Inflammatory macrophage (primary cell): ENCODE measurements around the gene CALN1.
A peak's percentile ranks its signal among the peaks of the same experiment; 100 is the strongest.
"Not testable (repeated sequence)": the region's sequence is repeated elsewhere in the genome, so short reads cannot be mapped to it uniquely, and the experiment has no call there.

ENCODE experiments used
- DNase-seq, 2 donors: peaks; one replicate each; pipeline ENCODE4 v3.0.0-alpha.2; 2020 to 2022

The CALN1 gene

DNA sequence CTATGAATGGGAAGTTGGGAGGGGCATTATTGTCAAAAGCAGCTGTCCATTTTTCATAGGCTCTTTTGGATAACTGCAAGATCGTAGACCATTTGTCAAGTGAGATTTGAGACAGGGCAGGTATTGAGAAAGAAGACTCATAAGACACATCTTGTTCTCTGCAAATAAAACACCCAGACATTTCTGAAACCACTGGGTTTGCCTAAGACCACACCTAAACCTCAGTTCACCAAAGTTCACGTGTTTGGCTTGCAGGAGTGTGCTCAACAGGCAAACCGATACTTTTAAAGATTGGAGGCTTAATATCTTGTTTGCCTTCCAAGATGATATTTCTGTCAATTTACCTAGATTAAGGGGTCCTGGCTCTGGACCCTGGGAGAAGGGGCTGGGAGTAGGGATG is 628.4 kb downstream of the CALN1 start:
- DNase-seq, result no peak

DNA sequence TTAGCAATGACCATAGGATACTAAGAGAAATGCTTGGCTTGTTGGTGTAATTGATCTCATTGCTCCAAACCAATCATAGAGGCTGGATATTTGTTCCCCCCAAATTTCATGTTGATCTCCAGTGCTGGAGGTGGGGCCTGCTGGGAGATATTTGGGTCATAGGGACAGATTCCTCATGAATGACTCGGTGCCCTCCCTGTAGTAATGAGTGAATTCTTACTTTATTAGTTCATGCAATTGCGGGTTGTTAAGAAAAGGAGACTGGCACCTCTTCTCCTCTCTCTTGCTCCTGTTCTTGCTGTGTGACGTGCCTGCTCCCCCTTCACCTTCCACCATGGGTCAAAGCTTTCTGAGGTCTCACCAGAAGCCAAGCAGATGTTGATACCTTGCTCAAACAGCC is 630.1 kb downstream of the CALN1 start:
- no peak for DNase-seq

DNA sequence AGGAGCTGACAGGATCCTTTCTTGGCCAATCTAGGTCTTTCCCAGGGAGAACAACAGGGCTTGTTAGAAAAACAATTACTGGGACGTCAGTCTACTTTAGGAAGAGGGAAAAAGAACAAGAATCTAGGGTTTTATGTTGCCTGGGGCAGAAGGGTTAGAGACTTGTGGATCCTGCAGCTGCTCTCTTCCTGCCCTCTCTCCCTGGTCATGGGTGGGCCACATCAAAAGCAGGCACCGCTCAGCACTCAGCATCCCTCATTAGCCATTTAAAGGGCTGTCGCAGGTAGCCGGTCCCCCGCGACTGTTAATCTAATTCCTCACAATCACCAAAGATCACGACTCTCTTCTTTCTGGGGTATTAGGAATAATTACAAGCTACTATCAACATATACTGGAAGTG is 631.9 kb downstream of the CALN1 start:
- no peak for DNase-seq

DNA sequence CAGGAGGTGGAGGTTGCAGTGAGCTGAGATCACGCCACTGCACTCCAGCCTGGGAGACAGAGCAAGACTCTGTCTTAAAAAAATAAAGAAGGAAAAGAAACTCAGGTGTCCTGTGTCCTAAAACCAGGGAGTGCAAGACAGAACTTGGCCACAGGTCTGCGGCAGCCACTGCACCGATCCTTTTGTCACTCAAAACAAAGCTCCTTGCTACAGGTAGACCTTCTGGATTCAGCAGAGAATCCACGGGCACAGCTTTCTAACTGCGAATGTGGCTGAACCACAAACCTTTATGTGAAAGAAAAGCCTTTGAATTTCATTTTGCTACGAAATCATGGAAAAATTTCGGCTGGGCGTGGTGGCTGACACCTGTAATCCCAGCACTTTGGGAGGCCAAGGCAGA is 634.9 kb downstream of the CALN1 start:
- no peak for DNase-seq

DNA sequence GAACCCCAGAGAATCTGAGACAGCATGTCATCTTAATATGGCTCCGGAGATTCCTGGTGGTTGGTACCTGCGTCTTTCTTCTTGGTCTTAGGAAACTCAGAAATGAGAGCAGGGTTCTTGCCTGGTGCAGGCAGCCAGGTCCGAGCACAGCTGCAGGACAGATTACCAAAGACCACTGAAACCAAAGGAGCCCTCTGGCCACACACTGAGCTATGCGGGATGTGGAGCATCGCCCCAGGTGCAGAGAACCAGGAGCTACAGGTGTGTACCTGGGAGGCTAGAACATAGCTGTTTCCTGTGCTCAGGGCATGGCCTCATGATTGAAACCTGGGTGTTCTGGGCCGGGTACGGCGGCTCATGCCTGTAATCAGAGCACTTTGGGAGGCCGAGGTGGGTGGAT is 635.4 kb downstream of the CALN1 start:
- no peak for DNase-seq

DNA sequence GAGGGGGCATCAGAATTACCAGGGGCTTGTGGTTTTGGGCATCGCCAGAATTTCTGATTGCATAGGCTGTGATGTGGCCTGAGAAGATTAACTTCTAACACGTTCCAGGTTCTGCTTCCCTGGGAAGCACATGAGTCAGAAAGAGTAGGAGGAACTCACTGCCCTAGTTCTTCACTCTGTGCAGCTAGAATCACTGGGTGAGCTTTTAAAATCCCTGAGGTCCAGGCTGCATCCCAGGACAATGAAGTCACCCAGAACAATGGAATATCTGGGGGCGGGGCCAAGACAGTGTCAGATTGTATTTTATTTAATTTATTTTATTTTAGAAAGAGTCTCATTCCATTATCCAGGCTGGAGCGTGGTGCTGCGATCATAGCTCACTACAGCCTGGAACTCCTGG is 636.5 kb downstream of the CALN1 start:
- DNase-seq, result no peak

DNA sequence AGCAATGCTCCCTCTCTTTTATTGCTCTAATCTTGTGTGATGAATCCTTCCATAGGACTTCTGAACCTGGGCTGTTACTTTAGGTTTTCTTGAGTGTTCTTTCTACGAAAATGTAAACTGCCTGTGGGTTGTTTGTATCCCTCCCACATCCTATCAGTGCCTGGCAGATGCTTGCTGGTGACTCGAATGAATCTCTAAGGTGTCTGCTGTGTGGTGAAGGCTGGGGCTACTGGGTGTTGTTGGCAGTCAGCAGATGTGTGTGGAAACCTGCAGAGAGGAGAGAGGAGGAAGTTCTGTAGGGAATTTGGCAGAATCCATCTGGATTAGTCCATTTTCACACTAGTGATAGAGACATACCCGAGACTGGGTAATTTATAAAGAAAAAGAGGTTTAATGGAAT is 639.4 kb downstream of the CALN1 start:
- DNase-seq, result no peak

DNA sequence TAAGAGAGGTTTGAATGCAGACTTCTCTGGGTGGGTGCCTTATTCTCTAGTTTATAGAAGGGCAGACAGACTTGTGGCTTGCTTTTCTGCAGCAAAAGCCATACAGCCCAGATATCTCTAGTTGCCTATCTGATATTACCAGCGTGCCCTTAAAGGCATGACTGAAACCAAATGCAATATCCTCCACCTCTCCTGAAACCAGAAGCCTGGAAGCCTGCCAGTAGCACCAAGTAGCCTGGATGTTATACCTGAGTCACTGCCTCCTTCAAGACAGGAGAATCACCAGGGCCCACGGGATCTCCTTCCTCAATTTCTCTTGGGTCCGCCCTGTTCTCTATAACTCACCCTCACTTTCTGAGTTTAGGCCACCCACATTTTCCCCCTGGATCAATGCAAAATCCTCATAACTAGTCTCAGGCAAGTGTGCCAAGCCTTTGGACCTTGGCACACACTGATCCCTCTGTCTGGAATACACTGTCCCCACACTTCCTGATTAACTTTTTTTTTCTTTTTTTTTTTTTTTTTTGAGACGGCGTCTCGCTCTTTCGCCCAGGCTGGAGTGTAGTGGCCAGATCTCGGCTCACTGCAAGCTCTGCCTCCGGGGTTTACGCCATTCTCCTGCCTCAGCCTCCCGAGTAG is 641.8 kb downstream of the CALN1 start:
- DNase-seq, result no peak

DNA sequence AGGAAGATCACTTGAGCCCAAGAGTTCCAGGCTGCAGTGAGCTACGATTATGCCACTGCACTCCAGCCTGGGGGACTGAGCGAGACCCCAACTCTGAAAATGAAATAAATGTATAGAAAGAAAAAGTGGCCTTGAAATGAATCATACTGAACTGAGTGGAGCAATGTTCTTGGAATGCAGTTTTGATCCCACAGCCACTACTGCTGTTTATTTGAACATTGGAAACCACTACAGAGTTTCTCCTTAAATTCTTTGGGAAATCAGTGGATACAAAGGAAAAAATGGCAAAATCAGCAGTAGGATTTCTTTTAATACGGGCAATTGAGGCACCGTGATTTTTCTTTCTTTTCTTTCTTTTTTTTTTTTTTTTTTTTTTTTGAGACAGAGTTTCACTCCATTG is 642.8 kb downstream of the CALN1 start:
- no peak for DNase-seq

DNA sequence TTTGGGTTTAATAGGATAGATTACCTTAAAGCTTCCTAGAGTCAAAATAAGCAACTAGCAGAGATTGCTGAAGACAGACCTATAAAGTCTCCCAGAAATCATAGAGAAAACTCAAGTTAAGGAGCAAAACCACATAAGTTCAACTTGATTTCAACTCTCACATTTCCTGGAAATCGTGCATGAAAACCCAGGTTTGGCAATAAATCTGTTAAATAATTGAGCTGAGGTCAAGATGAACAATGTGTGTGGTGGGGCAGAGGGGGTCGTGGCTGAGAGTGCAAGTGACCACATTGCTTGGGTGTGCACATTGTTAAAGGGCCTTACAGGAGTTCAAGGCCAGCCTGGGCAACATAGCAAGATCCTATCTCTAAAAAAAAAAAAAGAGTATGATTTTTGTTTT is 643.7 kb downstream of the CALN1 start:
- DNase-seq, result no peak

DNA sequence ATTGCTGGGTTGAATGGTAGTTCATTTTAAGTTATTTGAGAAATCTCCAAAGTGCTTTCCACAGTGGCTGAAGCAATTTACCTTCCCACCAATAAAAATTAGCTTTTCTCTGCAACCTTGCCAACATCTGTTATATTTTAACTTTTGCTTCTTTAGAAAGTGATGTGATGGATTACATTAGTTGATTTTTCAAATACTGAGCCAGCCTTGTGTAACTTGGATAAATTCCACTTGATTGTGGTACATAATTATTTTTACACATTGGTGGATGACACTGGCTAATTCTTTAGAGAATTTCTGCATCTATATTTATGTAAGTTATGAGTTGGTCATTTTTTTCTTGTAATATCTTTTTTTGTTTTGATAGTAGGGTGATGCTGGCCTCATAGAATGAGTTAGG is 646.1 kb downstream of the CALN1 start:
- DNase-seq, result no peak

DNA sequence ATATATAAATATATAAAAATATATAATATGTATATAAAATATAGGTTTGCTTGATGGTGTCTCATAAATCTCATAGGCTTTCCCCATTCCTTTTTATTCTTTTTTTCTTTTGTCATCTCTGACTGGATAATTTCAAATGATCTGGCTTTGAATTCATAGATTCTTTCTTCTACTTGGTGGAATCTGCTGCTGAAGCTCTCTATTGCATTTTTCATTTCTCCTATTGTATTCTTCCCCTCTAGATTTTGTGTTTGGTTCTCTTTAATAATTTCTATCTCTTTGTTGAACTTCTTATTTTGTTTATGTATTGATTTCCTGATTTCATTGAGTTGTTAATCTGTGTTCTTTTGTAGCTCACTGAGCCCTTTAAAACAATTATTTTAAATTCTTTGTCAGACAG is 650.8 kb downstream of the CALN1 start:
- DNase-seq, result no peak

DNA sequence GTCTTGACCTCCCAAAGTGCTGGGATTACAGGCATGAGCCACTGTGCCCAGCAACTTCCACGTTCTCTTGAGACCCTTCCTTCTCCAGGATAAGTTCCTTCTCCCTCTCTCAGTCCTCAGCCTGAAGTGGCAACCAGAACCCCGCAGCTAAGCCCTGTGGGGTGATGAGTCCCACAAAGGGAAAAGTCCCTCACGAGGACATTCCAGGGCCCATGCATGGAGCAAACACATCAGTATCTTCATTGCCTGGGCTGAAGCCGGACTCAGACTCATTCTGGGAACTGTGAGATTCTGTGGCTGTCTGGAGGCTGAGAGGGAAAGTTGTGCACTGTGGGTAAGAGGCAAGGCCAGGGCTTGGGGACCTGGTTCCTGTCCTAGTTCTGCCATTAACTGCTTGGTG is 657.3 kb downstream of the CALN1 start:
- DNase-seq, result no peak

DNA sequence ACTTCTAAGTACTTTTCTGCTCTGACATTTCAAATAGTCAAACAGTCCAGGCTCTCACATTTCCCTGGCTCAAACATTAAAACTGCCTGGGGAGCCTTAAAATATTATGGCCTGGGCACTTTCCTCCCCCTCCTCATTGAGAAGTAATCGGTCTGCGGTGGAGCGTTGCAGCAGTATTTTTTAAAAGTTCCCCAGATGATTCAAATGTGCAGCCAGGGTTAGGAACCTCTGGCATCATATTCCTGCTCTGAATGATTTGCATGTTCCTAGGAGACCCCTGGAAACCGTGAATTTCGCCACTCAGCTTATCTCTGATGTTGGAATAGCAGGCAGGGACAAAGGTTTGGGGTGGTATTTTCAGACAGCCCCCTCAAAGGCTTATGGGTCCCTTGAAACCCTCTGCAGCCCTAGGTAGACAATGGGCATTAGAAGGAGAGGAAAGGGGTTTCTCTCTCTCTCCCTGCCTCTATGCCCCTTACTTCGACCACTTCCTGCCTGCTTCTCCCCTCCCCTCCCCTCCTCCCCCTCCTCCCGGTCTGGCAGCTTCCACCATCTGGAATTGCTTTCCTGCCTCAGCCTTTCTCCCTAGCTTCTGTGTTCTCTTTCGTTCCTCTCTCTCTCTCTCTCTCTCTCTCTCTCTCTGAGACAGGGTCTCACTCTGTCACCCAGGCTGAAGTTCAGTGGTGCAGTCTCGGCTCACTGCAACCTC is 658.0 kb downstream of the CALN1 start:
- DNase-seq, result no peak

DNA sequence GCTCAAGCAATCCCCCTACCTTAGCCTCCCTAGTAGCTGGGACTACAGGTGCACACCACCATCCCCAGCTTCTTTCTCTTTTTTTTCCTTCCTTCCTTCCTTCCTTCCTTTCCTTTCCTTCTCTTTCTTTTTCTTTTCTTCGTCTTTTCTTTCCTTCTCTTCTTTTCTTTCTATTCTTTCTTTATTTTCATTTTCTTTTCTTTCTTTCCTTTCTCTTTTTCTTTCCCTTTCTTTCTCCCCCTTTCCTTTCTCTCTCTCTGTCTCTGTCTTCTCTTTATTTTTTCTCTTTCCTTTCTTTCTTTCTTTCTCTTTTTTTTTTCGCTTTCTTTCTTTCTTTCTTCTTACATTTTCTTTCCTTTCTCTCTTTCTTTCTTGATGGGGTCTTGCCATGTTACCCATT is 658.9 kb downstream of the CALN1 start:
- no peak for DNase-seq

DNA sequence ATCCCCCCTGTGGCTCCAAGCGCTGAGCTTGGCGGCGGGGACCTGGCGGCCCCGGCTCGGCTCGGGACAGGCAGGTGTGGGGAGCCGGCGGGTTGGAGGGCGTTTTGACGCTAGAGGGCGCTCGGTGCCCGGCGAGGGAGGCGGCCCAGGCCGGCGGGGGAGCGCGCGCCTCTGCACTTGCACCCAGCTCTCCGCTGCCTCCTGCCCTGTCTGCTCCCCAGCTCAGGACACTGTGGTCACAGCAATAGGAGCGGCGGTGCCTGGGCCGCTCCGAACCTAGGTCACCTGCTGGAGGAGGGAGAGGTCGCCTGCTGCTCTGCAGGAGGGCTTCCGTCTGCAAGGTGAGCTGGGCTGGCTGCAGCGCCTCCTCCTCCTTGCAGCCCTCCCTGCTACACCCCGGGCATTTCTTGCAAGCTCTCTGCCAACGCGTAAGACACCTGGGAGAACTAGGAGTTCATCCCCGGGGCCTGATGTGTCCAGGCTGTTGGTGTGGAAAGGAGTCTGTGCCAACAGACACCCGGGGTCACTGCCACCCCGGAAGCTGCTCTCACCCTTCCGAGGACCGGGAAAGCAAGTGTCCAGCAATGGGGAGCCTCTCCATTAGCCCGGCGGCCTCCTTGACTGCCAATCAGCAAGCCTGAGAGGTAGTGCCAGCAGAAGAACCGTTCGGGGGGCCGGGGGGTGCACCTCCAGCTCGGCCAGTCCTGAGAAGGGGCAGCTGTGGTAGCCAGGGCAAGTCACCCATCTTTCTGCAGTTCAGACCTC is 659.8 kb downstream of the CALN1 start:
- peak; percentile 20 to 45 for DNase-seq

DNA sequence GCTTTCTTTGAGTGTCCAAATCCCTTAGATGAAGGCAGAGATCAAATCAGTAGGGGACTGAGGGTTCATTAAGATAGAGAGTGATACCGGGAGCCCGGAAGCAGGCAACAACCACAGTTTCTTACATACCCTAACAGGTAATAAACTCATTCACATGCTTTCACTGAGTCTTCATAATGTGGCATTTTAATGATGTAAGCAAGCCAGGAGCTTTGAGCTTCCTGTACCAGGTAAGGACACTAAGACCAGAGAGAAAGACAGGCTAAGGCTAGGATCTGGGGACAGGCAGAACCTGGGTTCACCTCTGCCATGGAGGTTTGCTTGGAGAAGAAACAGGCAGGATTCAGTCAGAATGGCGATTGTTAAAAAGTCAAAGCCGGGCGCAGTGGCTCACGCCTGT is 661.8 kb downstream of the CALN1 start:
- DNase-seq, result no peak

DNA sequence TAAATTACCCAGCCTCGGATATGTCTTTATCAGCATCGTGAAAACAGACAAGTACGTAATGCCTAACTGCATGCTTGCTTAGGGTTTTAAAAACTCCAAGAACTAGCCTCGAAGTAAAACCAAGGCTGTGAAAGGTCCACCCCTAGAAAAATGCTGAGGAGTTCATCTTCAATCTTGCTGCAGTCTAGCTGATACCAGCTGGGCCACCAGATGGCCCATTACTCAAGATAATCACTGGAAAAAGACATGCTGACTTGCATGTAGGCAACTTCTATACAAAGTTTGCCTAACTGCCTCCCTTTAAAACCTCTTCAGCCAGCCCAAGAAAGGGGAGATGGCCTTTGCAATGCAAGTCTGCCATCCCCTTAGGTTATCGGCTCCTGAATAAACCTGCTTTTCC is 666.1 kb downstream of the CALN1 start:
- no peak for DNase-seq

DNA sequence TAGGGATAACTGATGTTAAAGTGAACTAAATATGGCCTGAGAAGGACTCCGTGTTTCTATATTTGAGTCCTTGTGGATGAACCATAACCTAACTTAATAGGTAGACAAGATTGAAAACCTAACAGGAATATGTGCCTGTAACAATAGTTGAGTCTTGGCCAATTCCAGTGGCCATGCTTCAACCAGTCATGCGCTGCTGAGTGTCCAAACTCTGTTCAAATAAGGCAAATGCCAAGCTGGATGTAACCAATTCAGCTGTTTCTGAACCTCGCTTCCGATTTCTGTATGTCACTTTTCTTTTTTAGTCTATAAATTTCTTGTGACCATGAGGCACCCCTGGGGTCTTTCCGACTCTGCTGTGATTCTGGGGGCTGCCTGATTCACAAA is 672.0 kb downstream of the CALN1 start:
- DNase-seq, result no peak

DNA sequence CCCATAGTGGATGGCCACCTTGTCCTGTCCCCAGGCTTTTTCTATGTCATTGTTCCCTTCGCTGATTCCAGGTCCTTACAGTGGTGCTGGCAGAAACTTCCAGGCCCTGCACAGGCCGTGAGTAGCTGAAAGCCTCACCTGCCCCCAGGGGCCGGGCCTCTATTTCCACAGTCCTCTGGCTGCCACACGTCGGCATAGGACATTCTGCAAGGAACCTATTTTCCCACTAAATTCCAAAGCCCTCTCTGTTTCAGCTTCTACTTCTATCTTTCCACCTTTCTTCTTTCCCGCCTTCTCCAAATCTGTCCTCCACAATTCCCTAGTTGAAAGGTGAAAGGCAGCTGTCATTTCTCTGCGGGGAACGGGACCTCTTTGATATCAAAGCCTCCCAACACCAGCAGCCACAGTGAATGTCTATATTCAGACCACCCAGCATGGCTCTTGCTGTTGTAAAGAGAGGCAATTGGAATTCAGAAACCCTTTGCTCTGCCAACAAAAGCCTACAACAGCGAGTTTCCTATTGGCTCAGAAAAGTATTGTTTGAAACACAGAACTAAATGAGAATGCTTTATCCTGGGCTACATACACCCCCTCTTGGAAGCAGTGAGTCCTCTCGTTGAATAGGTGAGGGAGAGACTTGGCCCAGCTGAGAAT is 672.5 kb downstream of the CALN1 start:
- DNase-seq, result no peak

DNA sequence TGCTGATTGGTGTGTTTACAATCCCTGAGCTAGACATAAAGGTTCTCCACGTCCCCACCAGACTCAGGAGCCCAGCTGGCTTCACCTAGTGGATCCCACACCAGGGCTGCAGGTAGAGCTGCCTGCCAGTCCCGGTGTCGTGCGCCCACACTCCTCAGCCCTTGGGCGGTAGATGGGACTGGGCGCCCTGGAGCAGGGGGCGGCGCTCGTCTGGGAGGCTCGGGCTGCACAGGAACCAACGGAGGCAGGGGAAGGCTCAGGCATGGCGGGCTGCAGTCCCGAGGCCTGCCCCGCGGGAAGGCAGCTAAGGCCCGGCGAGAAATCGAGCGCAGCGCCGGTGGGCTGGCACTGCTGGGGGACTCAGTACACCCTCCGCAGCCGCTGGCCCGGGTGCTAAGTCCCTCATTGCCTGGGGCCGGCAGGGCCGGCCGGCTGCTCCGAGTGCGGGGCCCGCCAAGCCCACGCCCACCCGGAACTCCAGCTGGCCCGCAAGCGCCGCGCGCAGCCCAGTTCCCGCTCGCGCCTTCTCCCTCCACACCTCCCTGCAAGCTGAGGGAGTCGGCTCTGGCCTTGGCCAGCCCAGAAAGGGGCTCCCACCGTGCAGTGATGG is 674.1 kb downstream of the CALN1 start:
- DNase-seq, result not testable (repeated sequence)

DNA sequence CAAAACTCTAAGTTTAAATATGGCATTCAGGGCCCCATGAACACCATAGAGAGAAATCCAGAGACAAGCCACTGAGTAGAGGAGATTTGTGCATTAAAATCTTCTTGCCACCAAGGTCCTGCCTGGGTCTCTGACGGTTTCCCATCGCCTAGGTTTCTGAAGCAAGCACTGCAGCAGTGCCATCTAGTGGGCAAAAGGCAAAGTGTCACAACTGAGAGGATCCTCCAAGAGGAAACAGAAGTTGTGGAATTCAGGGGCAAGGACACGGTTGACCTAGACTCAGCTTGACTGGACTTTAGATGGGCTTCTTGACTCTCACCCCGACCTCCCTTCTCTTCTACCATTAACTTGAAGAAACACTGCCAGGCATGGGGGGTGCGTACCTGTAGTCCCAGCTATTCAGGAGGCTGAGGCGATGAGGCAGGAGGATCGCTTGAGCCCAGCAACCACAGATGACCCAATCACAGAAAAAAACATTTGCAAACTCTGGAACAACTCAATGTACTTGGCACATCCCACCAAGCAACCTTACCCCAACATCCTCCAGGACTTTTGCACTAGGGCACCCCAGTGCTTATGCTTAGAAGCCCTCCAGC is 676.1 kb downstream of the CALN1 start:
- peak; percentile 69 to 73 for DNase-seq
